ENCODE measurements around the gene TFIP11.

The TFIP11 gene

GRCh38 chr22:26555478-26555877, 43.2 kb upstream of the TFIP11 start:
- no peak overlapping the region for H3K4me3 ChIP-seq (ENCODE audit: low read depth in 1 of 2, low read length in 1 of 2)
- peaks cover 7 to 11% of the 10 kb centered on the region in 2 experiments for H3K4me1 ChIP-seq (ENCODE audit: control insufficient read depth in 1 of 2, insufficient read depth in 1 of 2, low read depth in 1 of 2, low read length in 1 of 2)
- peaks cover 31% of the 10 kb centered on the region for H3K36me3 ChIP-seq
- H3K27ac ChIP-seq, result no peak overlapping the region
- H3K27me3 ChIP-seq, result no peaks in the 10 kb centered on the region
- TF ChIP-seq, protein P1, sequence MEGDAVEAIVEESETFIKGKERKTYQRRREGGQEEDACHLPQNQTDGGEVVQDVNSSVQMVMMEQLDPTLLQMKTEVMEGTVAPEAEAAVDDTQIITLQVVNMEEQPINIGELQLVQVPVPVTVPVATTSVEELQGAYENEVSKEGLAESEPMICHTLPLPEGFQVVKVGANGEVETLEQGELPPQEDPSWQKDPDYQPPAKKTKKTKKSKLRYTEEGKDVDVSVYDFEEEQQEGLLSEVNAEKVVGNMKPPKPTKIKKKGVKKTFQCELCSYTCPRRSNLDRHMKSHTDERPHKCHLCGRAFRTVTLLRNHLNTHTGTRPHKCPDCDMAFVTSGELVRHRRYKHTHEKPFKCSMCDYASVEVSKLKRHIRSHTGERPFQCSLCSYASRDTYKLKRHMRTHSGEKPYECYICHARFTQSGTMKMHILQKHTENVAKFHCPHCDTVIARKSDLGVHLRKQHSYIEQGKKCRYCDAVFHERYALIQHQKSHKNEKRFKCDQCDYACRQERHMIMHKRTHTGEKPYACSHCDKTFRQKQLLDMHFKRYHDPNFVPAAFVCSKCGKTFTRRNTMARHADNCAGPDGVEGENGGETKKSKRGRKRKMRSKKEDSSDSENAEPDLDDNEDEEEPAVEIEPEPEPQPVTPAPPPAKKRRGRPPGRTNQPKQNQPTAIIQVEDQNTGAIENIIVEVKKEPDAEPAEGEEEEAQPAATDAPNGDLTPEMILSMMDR (IDR thresholded peaks at IDR 0.05), result no peak
- H3K9me3 ChIP-seq, result no peaks in the 10 kb centered on the region

GRCh38 chr22:26554956-26555355, 42.7 kb upstream of the TFIP11 start:
- H3K27ac ChIP-seq, result no peak overlapping the region
- peaks cover 32% of the 10 kb centered on the region for H3K36me3 ChIP-seq

GRCh38 chr22:26553056-26553752, 40.9 kb upstream of the TFIP11 start:
- peaks cover 32% of the 10 kb centered on the region for H3K36me3 ChIP-seq
- H3K27me3 ChIP-seq, result no peaks in the 10 kb centered on the region
- H3K4me1 ChIP-seq (ENCODE audit: control insufficient read depth in 1 of 2, insufficient read depth in 1 of 2, low read depth in 1 of 2, low read length in 1 of 2), result no peaks in the 10 kb centered on the region
- H3K9me3 ChIP-seq, result no peaks in the 10 kb centered on the region
- H3K27ac ChIP-seq, result no peak overlapping the region
- TF ChIP-seq, protein P1 (IDR thresholded peaks at IDR 0.05), result no peak
- H3K4me3 ChIP-seq (ENCODE audit: low read depth in 1 of 2, low read length in 1 of 2), result no peak overlapping the region

More at GRCh38 chr22:26554956-26555355, 42.7 kb upstream of the TFIP11 start:
- no peaks in the 10 kb centered on the region for H3K27me3 ChIP-seq
- no peak overlapping the region for H3K4me3 ChIP-seq (ENCODE audit: low read depth in 1 of 2, low read length in 1 of 2)
- no peaks in the 10 kb centered on the region for H3K9me3 ChIP-seq
- peaks cover 2 to 6% of the 10 kb centered on the region in 2 experiments for H3K4me1 ChIP-seq (ENCODE audit: control insufficient read depth in 1 of 2, insufficient read depth in 1 of 2, low read depth in 1 of 2, low read length in 1 of 2)
- TF ChIP-seq, protein P1 (IDR thresholded peaks at IDR 0.05), result no peak

DNA sequence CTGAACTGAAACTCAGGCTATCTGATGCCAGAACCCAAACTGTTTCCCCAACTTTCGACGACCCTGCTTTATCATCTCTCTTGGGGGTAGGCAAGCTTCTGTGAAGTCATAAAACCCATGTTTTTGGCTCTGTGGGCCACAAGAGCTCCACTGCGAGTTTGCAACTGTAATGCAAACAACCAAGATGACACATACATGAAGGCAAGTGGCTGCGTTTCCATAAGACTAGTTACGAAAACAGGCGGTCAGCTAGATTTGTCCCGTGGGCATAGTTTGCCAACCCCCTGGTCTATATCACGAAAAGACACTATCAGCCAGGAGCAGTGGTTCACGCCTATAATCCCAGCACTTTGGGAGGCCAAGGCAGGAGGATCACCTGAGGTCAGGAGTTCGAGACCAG, 40.2 kb upstream of the TFIP11 start:
- Histone ChIP-seq H3K9me3 (no peaks in the 10 kb centered on the region), H3K4me3 (ENCODE audit: low read depth in 1 of 2, low read length in 1 of 2) (no peak overlapping the region), H3K27me3 (no peaks in the 10 kb centered on the region), H3K4me1 (ENCODE audit: control insufficient read depth in 1 of 2, insufficient read depth in 1 of 2, low read depth in 1 of 2, low read length in 1 of 2) (peaks cover 1 to 2% of the 10 kb centered on the region in 2 experiments), H3K27ac (no peak overlapping the region), H3K36me3 (peaks cover 29% of the 10 kb centered on the region)
- TF ChIP-seq, protein P1 (IDR thresholded peaks at IDR 0.05), result no peak

- Histone ChIP-seq H3K27me3 (no peaks in the 10 kb centered on the region), H3K27ac (no peak overlapping the region), H3K4me3 (ENCODE audit: low read depth in 1 of 2, low read length in 1 of 2) (no peak overlapping the region), H3K4me1 (ENCODE audit: control insufficient read depth in 1 of 2, insufficient read depth in 1 of 2, low read depth in 1 of 2, low read length in 1 of 2) (peaks cover 4 to 6% of the 10 kb centered on the region in 2 experiments), H3K36me3 (peaks cover 31% of the 10 kb centered on the region), H3K9me3 (no peaks in the 10 kb centered on the region)
- TF ChIP-seq, protein P1 (IDR thresholded peaks at IDR 0.05), result no peak
Observed at GRCh38 chr22:26551568-26551967, 39.3 kb upstream of the TFIP11 start.

Measured in neutrophil (primary cell).